ENCODE measurements around the gene HOXA2. TPM values are rescaled to one million over a fixed set of nuclear protein-coding genes. Genes with fewer than 3 reads are reported as not detected.
A peak's percentile ranks its signal among the peaks of the same experiment; 100 is the strongest.

Gene HOXA2
- total RNA-seq, 1 donor from 2014 or later: not detected

DNA sequence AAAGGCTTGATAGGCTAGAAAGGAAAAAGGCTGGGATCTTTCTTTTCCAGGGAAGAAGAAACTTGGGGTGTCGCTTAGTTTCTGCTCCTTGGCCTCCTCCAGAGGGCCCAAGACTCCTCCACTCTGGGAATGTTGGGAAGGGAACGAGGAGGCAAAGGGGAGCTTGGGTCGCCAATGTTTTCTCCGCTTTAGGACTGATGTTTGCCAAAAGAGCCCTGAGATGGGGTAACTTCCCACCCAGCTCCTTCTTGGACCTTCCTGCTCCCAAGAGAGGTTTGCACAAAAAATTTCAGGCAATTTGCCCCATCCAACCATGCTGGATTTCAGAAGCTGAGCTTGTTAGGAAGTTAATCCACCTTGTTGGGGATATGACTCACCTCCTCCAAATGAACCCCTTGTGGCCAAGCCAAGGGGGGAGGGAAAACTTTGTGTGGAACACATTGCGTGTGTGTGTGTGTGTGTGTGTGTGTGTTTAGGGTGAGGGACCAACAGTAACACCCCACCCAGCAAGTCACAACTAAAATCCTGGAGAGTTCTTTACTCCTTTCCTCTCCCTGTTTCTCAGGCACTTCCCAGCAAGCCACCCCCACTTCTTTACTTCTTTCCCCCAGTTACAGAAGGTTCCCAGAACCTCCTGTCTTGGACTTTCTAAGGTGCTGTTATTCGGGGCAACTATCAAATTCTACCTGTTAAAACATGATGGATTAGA is 8.7 kb upstream of the HOXA2 start:
- Mint-ChIP-seq H3K9me3 (ENCODE audit: unreplicated experiment) (peaks cover 18% of the 10 kb centered on the region), H3K36me3 (ENCODE audit: unreplicated experiment) (no peaks in the 10 kb centered on the region), H3K27ac (ENCODE audit: unreplicated experiment) (no peak overlapping the region), H3K4me1 (ENCODE audit: low read depth, unreplicated experiment) (peaks cover 7% of the 10 kb centered on the region), H3K4me3 (ENCODE audit: unreplicated experiment) (peak overlapping the region; percentile 42), H3K27me3 (ENCODE audit: unreplicated experiment) (peaks cover 45% of the 10 kb centered on the region)
- DNase-seq: no peak
- TF ChIP-seq, protein P1, sequence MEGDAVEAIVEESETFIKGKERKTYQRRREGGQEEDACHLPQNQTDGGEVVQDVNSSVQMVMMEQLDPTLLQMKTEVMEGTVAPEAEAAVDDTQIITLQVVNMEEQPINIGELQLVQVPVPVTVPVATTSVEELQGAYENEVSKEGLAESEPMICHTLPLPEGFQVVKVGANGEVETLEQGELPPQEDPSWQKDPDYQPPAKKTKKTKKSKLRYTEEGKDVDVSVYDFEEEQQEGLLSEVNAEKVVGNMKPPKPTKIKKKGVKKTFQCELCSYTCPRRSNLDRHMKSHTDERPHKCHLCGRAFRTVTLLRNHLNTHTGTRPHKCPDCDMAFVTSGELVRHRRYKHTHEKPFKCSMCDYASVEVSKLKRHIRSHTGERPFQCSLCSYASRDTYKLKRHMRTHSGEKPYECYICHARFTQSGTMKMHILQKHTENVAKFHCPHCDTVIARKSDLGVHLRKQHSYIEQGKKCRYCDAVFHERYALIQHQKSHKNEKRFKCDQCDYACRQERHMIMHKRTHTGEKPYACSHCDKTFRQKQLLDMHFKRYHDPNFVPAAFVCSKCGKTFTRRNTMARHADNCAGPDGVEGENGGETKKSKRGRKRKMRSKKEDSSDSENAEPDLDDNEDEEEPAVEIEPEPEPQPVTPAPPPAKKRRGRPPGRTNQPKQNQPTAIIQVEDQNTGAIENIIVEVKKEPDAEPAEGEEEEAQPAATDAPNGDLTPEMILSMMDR (IDR thresholded peaks at IDR 0.05; ENCODE audit: partially characterized antibody, unreplicated experiment): no peak

DNA sequence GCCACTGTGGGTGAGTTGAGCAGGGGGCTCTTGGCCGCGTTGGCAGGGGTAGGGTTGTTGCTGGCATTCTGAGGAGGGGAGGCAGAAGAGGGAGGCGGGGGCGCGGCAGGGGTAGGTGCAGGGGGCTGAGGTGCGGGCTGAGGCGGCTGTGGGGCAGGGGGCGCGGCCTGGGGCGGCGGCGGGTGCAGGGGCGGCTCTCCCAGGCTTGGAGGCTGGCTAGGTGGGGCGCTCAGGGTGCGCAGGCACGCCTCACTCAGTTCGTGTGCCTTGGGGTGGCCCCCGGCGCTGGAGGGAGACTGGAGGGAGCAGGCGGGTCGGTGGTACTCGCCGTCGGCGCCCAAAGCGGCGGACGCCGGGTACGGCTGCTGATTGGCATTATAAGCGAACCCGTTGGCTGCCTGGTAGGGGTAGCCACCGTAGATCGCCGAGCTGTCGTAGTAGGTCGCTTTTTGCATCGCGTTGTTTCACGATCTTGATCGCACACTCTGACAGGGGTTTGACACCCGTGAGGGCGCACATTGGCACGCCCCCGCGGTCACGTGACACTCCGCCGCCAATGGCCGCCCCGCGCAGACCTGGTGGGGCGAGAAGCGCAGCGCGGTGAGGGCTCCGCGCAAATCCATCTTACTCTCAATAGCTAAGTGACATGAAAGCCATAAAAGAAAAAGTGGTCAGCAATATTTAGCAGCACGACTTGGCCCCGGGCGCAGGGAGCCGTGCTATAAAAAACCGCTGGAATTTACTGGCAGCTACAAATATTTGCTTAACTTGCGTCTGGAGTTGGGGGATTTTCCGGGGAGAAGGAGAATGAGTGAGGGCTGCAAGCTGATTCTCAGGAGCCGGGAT is 7.9 kb upstream of the HOXA2 start:
- Mint-ChIP-seq H3K36me3 (ENCODE audit: unreplicated experiment) (no peaks in the 10 kb centered on the region), H3K4me1 (ENCODE audit: low read depth, unreplicated experiment) (peaks cover 9% of the 10 kb centered on the region), H3K4me3 (ENCODE audit: unreplicated experiment) (peak overlapping the region; percentile 42), H3K27me3 (ENCODE audit: unreplicated experiment) (peaks cover 49% of the 10 kb centered on the region), H3K27ac (ENCODE audit: unreplicated experiment) (no peak overlapping the region), H3K9me3 (ENCODE audit: unreplicated experiment) (peaks cover 22% of the 10 kb centered on the region)
- TF ChIP-seq, protein P1 (IDR thresholded peaks at IDR 0.05; ENCODE audit: partially characterized antibody, unreplicated experiment): no peak
- DNase-seq: peak; percentile 59

GRCh38 chr7:27109466-27110185 is 7.1 kb upstream of the HOXA2 start:
- Mint-ChIP-seq H3K27ac (ENCODE audit: unreplicated experiment) (no peak overlapping the region), H3K4me1 (ENCODE audit: low read depth, unreplicated experiment) (peaks cover 9% of the 10 kb centered on the region), H3K36me3 (ENCODE audit: unreplicated experiment) (no peaks in the 10 kb centered on the region), H3K9me3 (ENCODE audit: unreplicated experiment) (peaks cover 22% of the 10 kb centered on the region), H3K27me3 (ENCODE audit: unreplicated experiment) (peaks cover 54% of the 10 kb centered on the region), H3K4me3 (ENCODE audit: unreplicated experiment) (no peak overlapping the region)
- TF ChIP-seq, protein P1 (IDR thresholded peaks at IDR 0.05; ENCODE audit: partially characterized antibody, unreplicated experiment): no peak
- no peak for DNase-seq

DNA sequence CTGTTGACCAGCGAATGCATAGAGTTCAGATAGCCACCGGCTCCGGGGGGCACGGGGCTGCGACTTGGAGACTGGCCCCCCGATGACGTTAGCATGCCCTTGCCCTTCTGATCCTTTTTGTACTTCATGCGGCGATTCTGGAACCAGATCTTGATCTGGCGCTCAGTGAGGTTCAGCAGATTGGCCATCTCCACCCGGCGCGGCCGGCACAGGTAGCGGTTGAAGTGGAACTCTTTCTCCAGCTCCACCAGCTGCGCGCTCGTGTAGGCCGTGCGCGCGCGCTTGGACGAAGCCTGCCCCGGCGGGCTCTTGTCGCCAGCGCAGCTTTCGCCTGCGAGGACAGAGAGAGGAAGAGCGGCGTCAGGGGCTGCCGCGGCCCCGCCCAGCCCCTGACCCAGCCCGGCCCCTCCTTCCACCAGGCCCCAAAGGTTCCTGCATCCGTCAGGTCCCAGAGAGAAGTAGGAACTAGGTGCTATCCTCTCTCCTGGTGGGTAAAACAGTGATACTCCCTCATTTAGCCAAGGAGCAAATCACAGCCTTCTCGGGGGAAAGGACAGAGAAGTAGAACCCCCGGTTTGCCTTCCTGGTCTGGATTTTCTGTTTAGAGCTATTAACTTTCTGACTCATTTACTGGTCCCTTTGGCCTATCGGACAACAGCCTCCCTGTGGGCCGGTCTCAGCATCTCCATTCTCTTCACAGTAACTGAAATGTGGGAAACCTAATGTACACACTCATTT is 6.1 kb upstream of the HOXA2 start:
- Mint-ChIP-seq H3K36me3 (ENCODE audit: unreplicated experiment) (no peaks in the 10 kb centered on the region), H3K9me3 (ENCODE audit: unreplicated experiment) (peaks cover 24% of the 10 kb centered on the region), H3K27me3 (ENCODE audit: unreplicated experiment) (peaks cover 57% of the 10 kb centered on the region), H3K4me3 (ENCODE audit: unreplicated experiment) (peak overlapping the region; percentile 77), H3K27ac (ENCODE audit: unreplicated experiment) (no peak overlapping the region), H3K4me1 (ENCODE audit: low read depth, unreplicated experiment) (peaks cover 9% of the 10 kb centered on the region)
- DNase-seq: peak; percentile 50
- TF ChIP-seq, protein P1 (IDR thresholded peaks at IDR 0.05; ENCODE audit: partially characterized antibody, unreplicated experiment): no peak

Measured in glutamatergic neuron (in vitro differentiated cells).